ENCODE data around the gene SGPL1.

The SGPL1 gene

DNA sequence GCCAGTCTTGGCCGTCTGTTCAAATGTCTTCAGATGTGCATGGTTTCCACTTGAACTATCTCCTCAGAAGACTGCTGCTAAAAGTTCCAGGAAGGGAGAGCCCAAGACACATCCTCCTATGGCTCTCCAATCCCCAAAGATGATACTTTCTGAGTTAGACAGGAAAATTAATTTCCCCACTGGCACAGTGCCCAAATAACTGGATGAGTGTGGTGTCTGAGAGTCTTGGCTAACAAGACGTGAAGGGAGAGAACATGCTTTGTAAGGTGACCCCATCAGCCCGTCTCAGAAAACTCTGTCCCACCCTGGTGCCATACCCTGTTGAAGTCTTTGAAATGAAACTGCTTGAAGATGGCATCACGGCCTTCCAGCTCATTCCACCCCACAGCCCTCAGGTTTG lies 69.7 kb downstream of the SGPL1 start:
- no peak for DNase-seq (ENCODE audit: low spot score)

GRCh38 chr10:70885931-70886903 lies 70.5 kb downstream of the SGPL1 start:
- DNase-seq (ENCODE audit: low spot score): no peak

DNA sequence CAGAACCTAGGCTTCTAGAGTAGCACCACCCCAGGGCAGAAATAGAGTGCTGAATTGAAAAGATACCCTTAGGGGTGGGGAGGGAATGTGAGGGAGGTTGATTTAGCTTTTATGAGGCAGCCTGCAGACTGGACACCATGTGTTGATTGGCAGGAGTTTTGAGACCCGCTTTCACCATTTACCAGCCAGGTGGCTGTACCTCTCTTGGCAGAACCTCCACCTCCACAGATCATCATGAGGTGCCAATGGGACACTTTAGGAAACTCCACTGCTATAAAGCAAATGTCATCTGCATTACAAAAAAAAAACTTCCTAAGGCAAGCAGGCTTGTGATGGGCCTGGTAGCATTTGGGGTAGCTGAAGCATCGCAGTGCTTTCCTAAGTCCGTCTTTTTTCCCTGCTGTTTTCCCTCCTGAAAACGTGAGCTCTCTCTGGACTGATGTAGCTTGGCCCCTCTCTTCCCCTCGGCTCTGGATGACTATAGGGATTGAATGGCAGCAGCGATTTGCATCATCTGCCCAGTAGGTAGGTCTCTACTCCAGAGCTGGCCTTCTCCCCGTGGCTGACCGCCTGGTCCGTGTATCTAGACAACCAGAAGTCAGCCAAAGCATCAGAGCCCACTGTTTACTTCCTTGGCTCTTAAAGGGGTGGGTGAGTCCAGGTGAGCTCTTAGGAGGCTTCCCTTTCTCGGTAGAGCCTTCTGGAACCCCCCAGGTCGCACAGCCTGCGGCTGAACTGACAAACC lies 71.3 kb downstream of the SGPL1 start:
- no peak for DNase-seq (ENCODE audit: low spot score)

GRCh38 chr10:70887804-70888800 lies 72.4 kb downstream of the SGPL1 start, which contains the start of gene PCBD1:
Gene PCBD1 (minus strand): TSS chr10:70888565. CDS start chr10:70888533, 32 bp downstream.
- peak; percentile 45 for DNase-seq (ENCODE audit: low spot score)

DNA sequence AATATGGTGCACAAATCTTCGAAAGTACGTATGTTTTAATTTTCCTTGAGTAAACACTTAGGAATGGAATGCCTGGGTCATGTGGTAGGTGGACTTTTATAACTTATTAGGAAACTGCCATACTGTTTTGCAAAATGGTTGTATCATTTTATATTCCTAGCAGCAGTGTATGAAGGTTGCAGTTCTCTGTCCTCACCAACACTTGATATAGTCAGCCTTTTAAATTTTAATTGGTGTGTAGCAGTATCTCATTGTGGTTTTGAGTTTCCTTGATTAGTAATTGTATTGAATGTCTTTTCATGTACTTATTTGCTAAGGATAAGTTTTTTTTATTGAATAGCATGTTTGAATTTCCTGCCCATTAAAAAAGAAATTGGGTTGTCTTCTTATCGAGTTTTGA lies 73.5 kb downstream of the SGPL1 start:
- no peak for DNase-seq (ENCODE audit: low spot score)

DNA sequence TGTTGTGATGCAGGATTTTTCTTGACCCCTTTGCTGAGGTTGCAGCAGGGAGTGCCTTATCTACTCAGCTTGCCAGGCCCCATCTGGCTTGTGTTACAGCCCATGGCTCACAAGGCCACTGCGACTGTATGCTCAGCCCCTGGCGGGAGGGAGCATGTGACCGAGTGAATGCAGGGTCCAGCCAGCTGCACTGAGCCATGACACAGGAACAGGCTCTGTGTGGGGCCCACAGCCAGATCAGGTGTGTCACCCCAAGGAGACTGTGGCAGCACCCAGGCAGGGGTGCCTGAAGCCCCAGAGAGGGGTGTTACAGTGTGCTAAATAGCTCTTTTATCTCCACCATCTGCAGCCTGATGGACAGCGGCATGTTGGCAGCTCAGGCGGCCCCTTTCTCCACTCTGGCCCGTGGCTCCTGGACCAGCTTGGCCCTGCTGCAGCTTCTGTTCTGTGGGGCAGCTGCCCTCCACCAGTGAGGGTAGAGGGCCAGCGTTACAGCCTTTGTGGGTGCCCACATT lies 75.2 kb downstream of the SGPL1 start:
- peak; percentile 77 for DNase-seq (ENCODE audit: low spot score)

DNA sequence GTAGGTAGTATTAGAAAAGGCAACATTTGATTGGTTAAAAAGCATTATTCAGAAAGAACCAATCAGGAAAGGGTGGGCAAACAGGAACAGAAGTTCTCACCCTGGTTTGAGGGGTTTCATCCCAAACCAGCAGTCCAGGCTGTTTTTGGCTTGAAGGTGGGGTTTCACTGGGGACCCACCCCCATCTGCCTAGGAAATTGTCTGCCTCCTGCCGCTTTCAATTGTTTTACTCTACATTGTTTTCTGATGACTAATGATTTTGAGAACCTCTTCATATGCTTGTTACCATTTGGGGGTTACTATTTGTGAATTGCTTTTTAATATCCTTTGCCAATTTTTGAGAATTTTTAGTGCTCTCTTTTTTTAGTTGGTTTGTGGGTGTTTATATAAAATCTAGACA lies 75.9 kb downstream of the SGPL1 start:
- no peak for DNase-seq (ENCODE audit: low spot score)

DNA sequence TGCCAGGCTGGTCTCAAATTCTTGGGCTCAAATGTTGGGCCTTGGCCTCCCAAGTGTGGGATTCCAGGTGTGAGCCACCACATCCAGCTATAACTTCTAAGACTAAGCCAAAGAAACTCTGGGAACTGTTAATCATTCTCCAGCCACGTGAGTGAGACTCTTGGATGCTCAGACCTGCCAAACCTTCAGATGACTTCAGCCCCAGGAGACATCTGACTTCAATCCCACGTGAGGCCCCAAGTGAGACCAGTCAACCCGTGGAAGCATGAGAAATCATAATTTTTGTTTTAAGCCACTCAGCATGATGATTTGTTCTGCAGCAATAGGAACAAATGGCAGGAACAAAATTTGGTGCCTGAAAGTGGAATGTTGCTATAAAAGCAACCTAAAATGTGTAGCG lies 76.9 kb downstream of the SGPL1 start:
- DNase-seq (ENCODE audit: low spot score): no peak

DNA sequence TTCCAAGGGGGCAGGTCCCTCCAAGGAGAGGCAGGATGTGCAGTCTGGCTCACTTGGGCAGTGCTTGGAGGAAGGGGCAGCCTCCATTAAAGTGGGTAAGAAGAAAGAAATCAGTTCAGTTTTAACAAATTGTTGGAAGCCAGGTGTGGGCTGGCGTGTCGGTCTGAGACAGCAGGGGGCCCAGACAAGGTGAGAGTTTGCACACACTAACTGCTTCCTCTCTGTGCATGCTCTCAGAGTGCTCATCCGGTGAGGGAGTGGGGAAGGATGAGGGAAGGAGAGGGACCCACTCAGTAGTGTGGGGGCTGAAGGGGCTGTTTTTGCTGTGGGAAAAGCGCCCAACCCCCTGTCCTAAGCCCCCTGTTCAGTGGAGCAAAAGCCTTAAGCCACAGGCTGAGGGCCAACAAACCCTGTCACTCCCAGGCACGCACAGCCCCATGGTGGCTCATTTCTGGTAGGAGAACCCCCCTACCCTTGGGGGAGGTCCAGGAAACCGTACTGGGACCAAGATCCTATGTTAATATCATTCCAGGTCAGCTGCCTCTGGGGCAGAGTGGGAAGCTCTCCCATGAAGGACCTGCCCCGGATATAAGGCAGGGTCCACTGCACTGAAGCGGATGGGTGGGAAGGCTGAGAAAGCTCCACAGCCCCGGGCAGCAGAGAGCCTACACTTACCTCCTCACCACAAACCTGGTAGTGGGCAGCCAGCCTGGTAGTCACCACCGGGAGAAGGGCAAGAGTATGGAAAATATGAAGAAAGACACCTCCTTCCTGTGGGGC lies 77.7 kb downstream of the SGPL1 start:
- DNase-seq (ENCODE audit: low spot score): no peak

- DNase-seq (ENCODE audit: low spot score): no peak
Measured at GRCh38 chr10:70894416-70894815, 78.7 kb downstream of the SGPL1 start.

DNA sequence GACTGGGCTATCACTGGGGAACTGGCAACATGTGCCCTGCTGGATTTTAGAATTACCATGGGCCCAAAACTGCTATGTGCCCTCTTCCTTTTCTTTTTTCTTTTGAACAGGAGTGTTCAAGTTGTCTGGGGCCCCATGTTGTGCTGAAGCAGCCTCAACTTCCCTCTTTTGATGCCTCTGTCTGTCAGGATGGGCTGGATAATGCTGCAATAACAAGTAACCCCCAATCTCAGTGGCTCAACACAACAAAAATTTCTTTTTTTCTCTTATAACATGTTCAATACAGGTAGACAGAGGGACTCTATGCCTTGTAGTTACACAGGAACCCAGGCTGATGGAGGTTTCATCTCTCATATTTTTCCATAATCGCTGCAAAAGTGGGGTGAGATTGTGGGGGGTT lies 80.8 kb downstream of the SGPL1 start:
- no peak for DNase-seq (ENCODE audit: low spot score)

DNA sequence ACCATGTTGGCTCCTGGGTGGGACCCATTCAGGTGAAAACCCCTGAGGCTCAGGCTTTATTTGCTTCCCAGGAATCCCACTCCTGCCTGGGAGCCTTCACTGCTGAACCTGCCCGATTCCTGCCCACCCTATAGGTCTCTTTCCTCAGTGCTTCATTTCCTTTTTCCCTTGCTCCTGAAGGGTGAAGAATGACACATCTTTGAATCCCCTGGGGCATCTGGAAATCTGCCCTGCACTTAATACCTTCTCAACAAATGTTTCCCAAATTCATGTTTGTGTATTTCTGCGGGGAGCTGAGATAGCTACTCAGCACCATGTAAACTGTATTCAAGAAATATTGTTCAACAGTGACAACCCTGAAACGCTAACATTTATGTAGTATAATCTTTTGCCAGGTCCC lies 82.9 kb downstream of the SGPL1 start:
- no peak for DNase-seq (ENCODE audit: low spot score)

DNA sequence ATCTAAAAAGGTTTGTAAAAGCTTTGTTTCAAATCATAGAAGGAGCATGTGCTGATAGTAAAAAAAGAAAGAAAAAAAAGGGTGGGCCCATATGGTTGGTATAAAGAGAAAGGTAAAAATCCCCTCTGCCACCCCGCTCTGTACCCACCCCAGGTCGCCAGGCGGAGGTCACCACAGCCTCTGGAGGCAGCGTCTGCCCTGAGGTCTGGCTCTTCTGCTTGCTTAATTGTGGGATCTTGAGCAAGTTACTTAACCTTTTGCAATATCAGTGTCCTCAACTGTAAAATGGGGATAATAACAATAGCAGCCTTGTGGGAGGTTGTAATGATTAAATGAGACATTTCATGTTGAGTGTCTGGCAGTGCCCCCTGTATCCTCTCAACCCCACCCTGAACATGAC lies 83.3 kb downstream of the SGPL1 start:
- no peak for DNase-seq (ENCODE audit: low spot score)

DNA sequence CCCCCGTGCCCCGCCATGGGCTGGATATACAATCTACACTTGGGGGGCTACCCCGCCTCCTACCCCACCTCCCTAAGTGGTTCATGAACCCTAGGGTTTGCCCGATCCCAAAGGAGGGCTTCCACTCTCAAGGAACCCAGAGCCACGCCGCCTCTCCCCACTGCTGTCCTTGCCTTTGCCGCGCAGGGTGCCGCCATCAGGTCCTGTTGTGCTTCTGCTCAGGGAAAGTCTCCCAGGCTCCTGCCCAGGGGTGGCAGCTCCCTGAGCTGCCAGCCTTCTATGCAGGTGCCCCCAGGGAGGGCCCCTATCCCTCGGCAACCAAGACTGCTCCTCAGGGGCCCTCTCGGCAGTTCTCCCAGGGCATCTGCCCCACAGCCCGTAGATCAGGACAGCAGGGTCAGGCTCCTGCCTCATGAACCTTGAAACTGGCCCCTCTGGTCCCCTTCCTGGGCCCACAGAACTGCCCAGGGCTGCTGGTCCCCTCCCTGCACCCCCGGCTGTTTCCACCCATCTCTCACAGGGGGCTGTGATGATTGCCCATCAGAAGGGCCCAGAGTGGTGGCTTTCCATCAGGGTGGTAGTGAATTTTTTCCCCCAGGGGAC lies 85.6 kb downstream of the SGPL1 start:
- DNase-seq (ENCODE audit: low spot score): no peak

- DNase-seq (ENCODE audit: low spot score): no peak
Measured at GRCh38 chr10:70902661-70903261, 87.0 kb downstream of the SGPL1 start.

GRCh38 chr10:70903262-70903921 lies 87.6 kb downstream of the SGPL1 start:
- peak; percentile 55 for DNase-seq (ENCODE audit: low spot score)

DNA sequence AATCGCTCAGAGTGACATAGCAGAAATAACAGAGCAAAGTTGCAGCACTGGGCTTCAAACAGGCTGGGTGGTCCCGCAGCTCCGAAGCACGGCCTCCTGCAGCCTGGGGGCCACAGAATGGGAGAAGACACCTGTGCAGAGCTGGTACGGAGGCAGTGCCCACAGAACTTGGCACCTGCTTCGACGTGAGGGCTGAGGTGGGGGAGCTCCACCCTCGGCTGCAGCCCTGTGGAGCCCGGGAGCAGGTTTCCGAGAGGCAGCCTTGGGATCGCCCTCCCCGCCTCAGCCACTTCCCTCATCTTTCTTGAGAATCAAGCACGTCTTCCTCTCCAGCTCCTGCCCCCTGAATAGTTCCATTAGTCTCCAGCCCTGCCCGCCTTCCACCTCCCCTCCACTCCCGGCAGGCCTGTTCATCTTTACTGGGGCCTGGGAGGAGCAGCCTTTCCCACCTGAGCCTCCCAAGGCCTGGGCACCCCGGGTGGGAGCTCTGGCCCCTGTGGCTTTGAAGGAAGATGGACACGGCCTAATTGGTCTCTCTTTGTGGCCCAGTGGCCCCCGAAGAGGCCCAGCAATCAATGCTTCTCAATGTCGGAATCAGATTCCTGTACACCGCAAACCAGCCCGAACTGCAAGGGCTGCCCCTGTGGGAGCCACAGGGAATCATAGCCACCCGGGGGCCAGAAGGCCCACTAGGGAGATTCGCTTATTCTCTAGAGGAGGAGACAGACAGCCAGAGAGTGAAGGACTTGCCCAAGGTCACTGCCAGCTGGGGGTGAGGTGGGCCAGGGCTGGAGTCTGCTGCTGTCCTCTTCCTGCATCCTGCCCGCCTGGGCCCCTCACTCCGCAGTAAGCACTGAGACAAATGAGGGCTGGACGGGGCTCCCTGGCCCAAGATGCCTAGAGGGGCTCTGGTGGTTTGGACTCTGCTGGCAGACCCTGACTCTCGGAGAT lies 89.6 kb downstream of the SGPL1 start:
- no peak for DNase-seq (ENCODE audit: low spot score)

Data from pons (tissue), 1 donor.